OCI-LY3 (cell line): ENCODE data around the gene SPATC1L.

Experiments used
- H2AFZ ChIP-seq: fragments of 200-600, 300-600 bp; shearing (Covaris generic); 2 replicates; pipeline ENCODE4 v1.6.0; 2014; ENCODE audit warnings: antibody characterized with exemption, low read depth, low read length
- H3K27ac ChIP-seq: fragments of 200-600, 300-600 bp; sonication (generic); 2 replicates; pipeline ENCODE4 v1.5.1; 2014; ENCODE audit warnings: mild to moderate bottlenecking, low read length, moderate library complexity, mixed read lengths
- H3K27me3 ChIP-seq: fragments of 200-600, 300-600 bp; sonication (generic); 2 replicates; pipeline ENCODE4 v1.6.1; 2014; ENCODE audit warnings: low read depth, low read length, mixed read lengths
- H3K36me3 ChIP-seq: fragments of 200-600, 300-600 bp; sonication (generic); replicated peaks from 2 replicates; pipeline ENCODE3; 2014; ENCODE audit warnings: low read depth, low read length, mixed read lengths
- H3K4me1 ChIP-seq: fragments of 300-600, 200-600 bp; sonication (generic); 2 replicates; pipeline ENCODE4 v1.6.1; 2014; ENCODE audit warnings: low read length, mixed read lengths
- H3K4me2 ChIP-seq: fragments of 200-600, 300-600 bp; sonication (generic); 2 replicates; pipeline ENCODE4 v1.6.1; 2014; ENCODE audit warnings: low read length, mixed read lengths
- H3K4me3 ChIP-seq: fragments of 300-600, 200-600 bp; sonication (generic); 2 replicates; pipeline ENCODE4 v1.5.1; 2014; ENCODE audit warnings: antibody characterized with exemption, mild to moderate bottlenecking, low read length, moderate library complexity
- H3K79me2 ChIP-seq: fragments of 300-600, 200-600 bp; shearing (Covaris generic); 2 replicates; pipeline ENCODE4 v1.6.1; 2014; ENCODE audit warnings: mild to moderate bottlenecking, low read length, mixed read lengths
- H3K9ac ChIP-seq: fragments of 300-600, 200-600 bp; shearing (Covaris generic); 2 replicates; pipeline ENCODE4 v1.6.0; 2014; ENCODE audit warnings: mild to moderate bottlenecking, low read length, moderate library complexity
- H3K9me3 ChIP-seq: fragments of 200-600, 300-600 bp; shearing (Covaris generic); 2 replicates; pipeline ENCODE4 v1.6.1; 2014; ENCODE audit warnings: low read length, mixed read lengths; ENCODE audit not compliant: insufficient read depth
- H4K20me1 ChIP-seq: fragments of 200-600, 300-600 bp; sonication (generic); 2 replicates; pipeline ENCODE4 v1.6.1; 2016; ENCODE audit warnings: low read length, mixed read lengths; ENCODE audit not compliant: insufficient read depth
- CTCF ChIP-seq: fragments of 200-600, 300-600 bp; sonication (generic); IDR thresholded peaks from 2 replicates; pipeline ENCODE4 v1.5.1; 2014; ENCODE audit warnings: antibody characterized with exemption, low read length, low read depth
- EZH2phosphoT487 ChIP-seq: fragments of 200-600 bp; shearing (Covaris generic); IDR thresholded peaks from 2 replicates; pipeline ENCODE4 v1.6.1; 2018; ENCODE audit warnings: antibody characterized with exemption, mixed run types, low read depth

Gene SPATC1L

DNA sequence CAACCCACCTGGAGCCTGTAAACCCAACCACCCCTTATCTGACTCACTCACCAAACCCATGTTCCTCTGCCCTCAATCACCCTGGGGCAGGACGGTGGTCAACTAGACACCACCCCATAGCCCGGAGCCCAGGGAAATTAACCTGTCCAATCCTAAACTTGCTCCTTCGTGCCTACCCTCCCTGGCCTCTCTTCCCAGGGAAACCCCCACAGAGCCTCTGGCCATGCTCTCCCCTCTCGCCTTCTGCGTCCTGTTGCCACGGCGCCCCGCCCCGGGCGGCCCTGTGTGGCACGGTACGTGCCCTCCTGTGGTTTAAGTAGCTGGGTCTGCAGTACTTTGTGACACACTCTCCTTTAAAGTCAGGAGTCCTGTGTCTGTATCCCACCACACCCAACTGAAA lies 24.9 kb downstream of the SPATC1L start:
- H4K20me1 ChIP-seq: no peaks in the 10 kb centered on the region
- H3K79me2 ChIP-seq: no peaks in the 10 kb centered on the region
- no peaks in the 10 kb centered on the region for H3K27me3 ChIP-seq
- no peak overlapping the region for H3K9ac ChIP-seq
- H3K36me3 ChIP-seq: no peaks in the 10 kb centered on the region
- no peak overlapping the region for H3K27ac ChIP-seq
- H3K4me1 ChIP-seq: no peaks in the 10 kb centered on the region
- no peak overlapping the region for H3K4me3 ChIP-seq
- H3K4me2 ChIP-seq: no peak overlapping the region
- H3K9me3 ChIP-seq: no peaks in the 10 kb centered on the region
- no peak overlapping the region for H2AFZ ChIP-seq
- TF ChIP-seq EZH2phosphoT487 (no peak), CTCF (no peak)

- H3K9me3 ChIP-seq: no peaks in the 10 kb centered on the region
- H3K4me2 ChIP-seq: no peak overlapping the region
- H3K79me2 ChIP-seq: no peaks in the 10 kb centered on the region
- H4K20me1 ChIP-seq: no peaks in the 10 kb centered on the region
- H2AFZ ChIP-seq: no peak overlapping the region
- H3K4me1 ChIP-seq: no peaks in the 10 kb centered on the region
- no peak for TF ChIP-seq EZH2phosphoT487
- no peaks in the 10 kb centered on the region for H3K27me3 ChIP-seq
- no peaks in the 10 kb centered on the region for H3K36me3 ChIP-seq
- no peak overlapping the region for H3K9ac ChIP-seq
- H3K4me3 ChIP-seq: no peak overlapping the region
- no peak overlapping the region for H3K27ac ChIP-seq
These were observed 25.5 kb downstream of the SPATC1L start for GRCh38 chr21:46158666-46159300.

DNA sequence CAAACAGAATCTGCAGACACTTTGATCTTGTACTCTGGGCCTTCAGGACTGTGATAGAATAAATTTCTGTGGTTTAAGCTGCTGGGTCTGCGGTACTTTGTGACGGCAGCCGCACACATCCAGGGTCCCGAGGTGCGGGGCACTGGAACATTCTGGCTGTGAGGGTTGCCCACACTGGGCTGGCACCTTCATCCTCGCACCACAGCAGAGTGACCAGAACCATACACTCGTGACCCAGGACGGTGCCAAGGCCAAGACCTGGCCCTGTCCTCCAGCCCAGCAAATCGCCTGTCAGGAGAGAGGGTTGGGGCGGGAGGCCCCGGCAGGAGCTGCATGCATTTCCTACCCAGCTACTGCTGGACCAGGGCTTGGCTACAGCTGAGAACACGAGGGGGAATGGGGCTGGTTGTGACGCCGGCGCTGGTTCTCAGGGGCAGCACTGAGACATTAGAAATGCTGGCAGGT lies 26.2 kb downstream of the SPATC1L start:
- no peak overlapping the region for H3K9ac ChIP-seq

DNA sequence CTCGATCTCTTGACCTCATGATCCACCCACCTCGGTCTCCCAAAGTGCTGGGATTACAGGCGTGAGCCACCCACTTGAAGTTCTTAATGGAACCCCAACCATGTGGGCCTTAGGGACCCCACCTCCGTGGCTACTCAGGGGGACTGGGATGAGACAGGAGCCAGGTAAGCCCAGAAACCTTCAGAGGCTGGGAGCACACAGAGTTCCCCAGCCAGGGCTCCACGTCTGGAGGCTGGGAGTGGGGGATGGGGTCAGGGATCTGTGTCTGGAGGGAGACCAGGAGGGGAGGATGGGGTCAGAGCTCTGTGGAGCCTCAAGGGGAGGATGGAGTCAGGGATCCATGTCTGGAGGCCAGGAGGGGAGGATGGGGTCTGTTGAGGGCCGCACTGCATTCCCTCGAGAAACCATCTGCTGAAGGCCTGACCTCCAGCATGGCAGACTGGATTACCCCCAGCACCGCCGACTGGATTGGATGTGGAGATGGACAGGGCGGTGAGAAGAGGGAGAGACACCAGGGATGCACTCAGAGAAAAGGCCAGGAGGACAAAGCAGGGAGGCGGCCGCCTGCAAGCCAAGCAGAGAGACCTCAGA lies 26.8 kb downstream of the SPATC1L start:
- Histone ChIP-seq H2AFZ (no peak overlapping the region), H3K79me2 (no peaks in the 10 kb centered on the region), H3K27ac (no peak overlapping the region), H3K36me3 (no peaks in the 10 kb centered on the region), H4K20me1 (no peaks in the 10 kb centered on the region), H3K4me1 (no peaks in the 10 kb centered on the region), H3K4me3 (no peak overlapping the region), H3K27me3 (no peaks in the 10 kb centered on the region), H3K9me3 (no peaks in the 10 kb centered on the region), H3K9ac (no peak overlapping the region), H3K4me2 (no peak overlapping the region)
- no peak for TF ChIP-seq CTCF
- no peak for TF ChIP-seq EZH2phosphoT487

More for the DNA sequence above, 26.2 kb downstream of the SPATC1L start:
- Histone ChIP-seq H3K4me2 (no peak overlapping the region), H3K36me3 (no peaks in the 10 kb centered on the region), H3K27ac (no peak overlapping the region), H3K27me3 (no peaks in the 10 kb centered on the region), H2AFZ (no peak overlapping the region), H3K4me1 (no peaks in the 10 kb centered on the region), H3K79me2 (no peaks in the 10 kb centered on the region), H4K20me1 (no peaks in the 10 kb centered on the region), H3K4me3 (no peak overlapping the region), H3K9me3 (no peaks in the 10 kb centered on the region)
- TF ChIP-seq CTCF: no peak
- no peak for TF ChIP-seq EZH2phosphoT487
